HG03108 (cell line): ENCODE data around the gene FBXO3.
A peak's percentile ranks its signal among the peaks of the same experiment; 100 is the strongest.

Source experiments
- ATAC-seq: cut with Tn5 transposase; IDR thresholded peaks from one replicate; pipeline ENCODE4 v1.9.1; 2021; ENCODE audit warnings: moderate library complexity; ENCODE audit not compliant: unreplicated experiment

Gene FBXO3

GRCh38 chr11:33772870-33773269 lies 1.4 kb downstream of the FBXO3 start:
- ATAC-seq = no peak

- no peak for ATAC-seq
These were observed 2.0 kb downstream of the FBXO3 start for GRCh38 chr11:33772300-33772699.

- ATAC-seq = no peak
These were observed 4.1 kb downstream of the FBXO3 start for GRCh38 chr11:33770236-33770635.

GRCh38 chr11:33769542-33769941 lies 4.8 kb downstream of the FBXO3 start:
- no peak for ATAC-seq

GRCh38 chr11:33767624-33768023 lies 6.7 kb downstream of the FBXO3 start:
- no peak for ATAC-seq

GRCh38 chr11:33766085-33766484 lies 8.2 kb downstream of the FBXO3 start:
- ATAC-seq = no peak

- ATAC-seq = peak; percentile 86
These were observed 12.8 kb downstream of the FBXO3 start for GRCh38 chr11:33761471-33761870.

- ATAC-seq = peak; percentile 98
These were observed 20.9 kb downstream of the FBXO3 start for GRCh38 chr11:33753304-33753967.

GRCh38 chr11:33751878-33752277 lies 22.4 kb downstream of the FBXO3 start:
- ATAC-seq = no peak

- ATAC-seq = no peak
These were observed 26.3 kb downstream of the FBXO3 start for GRCh38 chr11:33747979-33748378.

- ATAC-seq = no peak
These were observed 31.0 kb downstream of the FBXO3 start for GRCh38 chr11:33743291-33743690.

- ATAC-seq = no peak
These were observed 32.0 kb downstream of the FBXO3 start for GRCh38 chr11:33742249-33742851.

GRCh38 chr11:33741806-33742205 lies 32.5 kb downstream of the FBXO3 start:
- ATAC-seq = no peak

- ATAC-seq = no peak
These were observed 36.9 kb downstream of the FBXO3 start for GRCh38 chr11:33737362-33737821.

- peak; percentile 52 for ATAC-seq
These were observed 38.0 kb downstream of the FBXO3 start, which contains the start of gene CD59 for GRCh38 chr11:33736148-33736812. TSS of gene CD59 (minus strand) at chr11:33736423. CDS start at chr11:33722445, 13,978 bp downstream.

GRCh38 chr11:33735271-33736147 lies 38.8 kb downstream of the FBXO3 start:
- peak; percentile 44 for ATAC-seq

GRCh38 chr11:33734441-33735270 lies 39.7 kb downstream of the FBXO3 start:
- no peak for ATAC-seq

- ATAC-seq = no peak
These were observed 40.3 kb downstream of the FBXO3 start for GRCh38 chr11:33733980-33734379.

GRCh38 chr11:33731723-33732531 lies 42.4 kb downstream of the FBXO3 start:
- no peak for ATAC-seq
